PC-9 (cell line): ENCODE results near the gene FOXK1. TPM values are rescaled to one million over a fixed set of nuclear protein-coding genes. Genes with fewer than 3 reads are reported as not detected.

Source experiments
- BruUV-seq: library from RNA; stranded (reverse); fragments of 400-500 nt; replicated peaks from 2 replicates; lab custom pipeline; 2021; lab: Mats Ljungman, UMichigan
- CTCF ChIA-PET: fragments of 300-600 bp; sonication (Branson Sonifier 250); formaldehyde crosslinking; loops from one replicate; lab custom pipeline; 2022; ENCODE audit warnings: antibody characterized with exemption; lab: Charles Lee
- POLR2A ChIA-PET: fragments of 300-600 bp; sonication (Branson Sonifier 250); formaldehyde crosslinking; loops from one replicate; lab custom pipeline; 2022; ENCODE audit warnings: antibody characterized with exemption; ENCODE audit not compliant: unreplicated experiment; lab: Charles Lee
- DNase-seq, 2 experiments: peaks; one replicate each; pipeline versions ENCODE4 v3.0.0 to v3.0.0-alpha.2; 2015 to 2022; ENCODE audit warnings: mixed read lengths in 1 of 2
- H2AFZ ChIP-seq: fragments of 200-600 bp; sonication (generic); 2 replicates; pipeline ENCODE4 v1.8.1; 2017; ENCODE audit warnings: antibody characterized with exemption
- H3F3A ChIP-seq: fragments of 200-600 bp; sonication (generic); 2 replicates; pipeline ENCODE4 v1.8.1; 2017; ENCODE audit warnings: antibody characterized with exemption, mild to moderate bottlenecking, low read depth; ENCODE audit not compliant: insufficient read depth
- H3K27ac ChIP-seq: fragments of 200-600 bp; sonication (generic); 2 replicates; pipeline ENCODE4 v1.6.1; 2016; ENCODE audit warnings: mixed run types
- H3K27me3 ChIP-seq: fragments of 200-600 bp; sonication (generic); 2 replicates; pipeline ENCODE4 v1.6.1; 2016; ENCODE audit warnings: low read depth, mixed run types; ENCODE audit not compliant: insufficient read depth
- H3K36me3 ChIP-seq: fragments of 200-600 bp; sonication (generic); 2 replicates; pipeline ENCODE4 v1.6.1; 2016; ENCODE audit warnings: low read depth, mixed run types
- H3K4me1 ChIP-seq: fragments of 200-600 bp; sonication (generic); replicated peaks from 2 replicates; pipeline ENCODE4 v1.6.1; 2016; ENCODE audit warnings: mixed run types; ENCODE audit not compliant: insufficient read depth
- H3K4me2 ChIP-seq: fragments of 200-600 bp; sonication (generic); 2 replicates; pipeline ENCODE4 v1.6.1; 2017; ENCODE audit warnings: mixed run types
- H3K4me3 ChIP-seq: fragments of 200-600 bp; sonication (generic); 2 replicates; pipeline ENCODE4 v1.6.1; 2016; ENCODE audit warnings: mixed run types
- H3K79me2 ChIP-seq: fragments of 200-600 bp; sonication (generic); 2 replicates; pipeline ENCODE4 v1.6.1; 2017; ENCODE audit warnings: low read depth, mixed run types
- H3K9me2 ChIP-seq: fragments of 200-600 bp; sonication (generic); 2 replicates; pipeline ENCODE4 v1.8.1; 2017; ENCODE audit warnings: mild to moderate bottlenecking; ENCODE audit not compliant: insufficient read depth
- H3K9me3 ChIP-seq: fragments of 200-600 bp; sonication (generic); 2 replicates; pipeline ENCODE4 v1.8.1; 2016; ENCODE audit warnings: low read depth; ENCODE audit not compliant: insufficient read depth
- H4K20me1 ChIP-seq: fragments of 200-600 bp; sonication (generic); 2 replicates; pipeline ENCODE4 v1.8.1; 2017; ENCODE audit not compliant: insufficient read depth
- EZH2 ChIP-seq: fragments of 200-600 bp; sonication (generic); IDR thresholded peaks from 2 replicates; pipeline ENCODE4 v1.8.0; 2017; ENCODE audit warnings: antibody characterized with exemption, low read depth
- intact Hi-C: fragments of 100-400 bp; cut with micrococcal nuclease; formaldehyde crosslinking; loops from one replicate; pipeline ENCODE4 v1.10.0; 2022; ENCODE audit not compliant: unreplicated experiment
- total RNA-seq: library from RNA; stranded (reverse); gene quantifications from 2 replicates; pipeline ENCODE4 v1.2.3, GENCODE V29; 2021
- TF ChIP-seq, protein P1 (sequence below): fragments of 200-600 bp; sonication (generic); conservative IDR thresholded peaks from 2 replicates; pipeline ENCODE4 v1.6.1; 2017; ENCODE audit warnings: mixed run types, antibody characterized with exemption, mild to moderate bottlenecking, moderate library complexity

The FOXK1 gene
- total RNA-seq, 1 experiment from 2014 or later = 68.1 TPM

DNA sequence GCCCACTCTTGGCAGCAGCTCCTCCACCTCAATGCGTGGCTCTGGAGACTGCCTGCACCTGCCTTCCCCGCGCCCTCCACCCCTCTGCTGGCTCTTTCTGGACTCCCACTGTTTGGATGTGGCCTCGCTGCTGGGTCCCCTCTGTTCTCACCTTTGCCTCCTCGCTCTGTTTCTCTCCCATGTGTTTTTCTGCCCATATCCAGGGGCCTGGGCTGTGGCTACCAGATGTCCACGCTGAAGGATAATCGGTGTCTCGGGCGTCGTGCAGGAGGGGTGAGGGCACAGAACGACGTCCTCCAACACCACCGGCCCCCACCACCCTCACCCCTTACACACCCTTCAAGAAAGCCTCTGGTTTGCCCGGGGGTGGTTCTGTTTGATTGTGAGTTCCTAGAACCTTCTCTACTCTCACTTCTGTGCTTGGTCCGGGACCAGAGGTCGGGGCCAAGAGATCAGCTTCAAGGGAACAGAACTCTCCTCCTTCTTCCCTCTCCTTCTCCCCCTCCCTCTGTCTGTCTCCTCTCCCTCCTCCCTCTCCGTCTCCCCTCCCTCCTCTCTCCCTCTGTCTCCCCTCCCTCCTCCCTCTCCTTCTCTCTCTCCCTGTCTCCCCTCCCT, 125.0 kb downstream of the FOXK1 start:
- Histone ChIP-seq H3K27me3 (peaks cover 57% of the 10 kb centered on the region), H3K4me1 (peaks cover 7% of the 10 kb centered on the region), H3F3A (peaks cover 12% of the 10 kb centered on the region; the same call in 1 of the 2 replicates), H3K36me3 (no peaks in the 10 kb centered on the region), H4K20me1 (no peaks in the 10 kb centered on the region), H3K9me3 (no peaks in the 10 kb centered on the region), H3K9me2 (no peaks in the 10 kb centered on the region), H3K27ac (no peak overlapping the region), H3K79me2 (no peaks in the 10 kb centered on the region), H3K4me2 (no peak overlapping the region), H2AFZ (no peak overlapping the region), H3K4me3 (no peak overlapping the region)
- TF ChIP-seq, protein P1, sequence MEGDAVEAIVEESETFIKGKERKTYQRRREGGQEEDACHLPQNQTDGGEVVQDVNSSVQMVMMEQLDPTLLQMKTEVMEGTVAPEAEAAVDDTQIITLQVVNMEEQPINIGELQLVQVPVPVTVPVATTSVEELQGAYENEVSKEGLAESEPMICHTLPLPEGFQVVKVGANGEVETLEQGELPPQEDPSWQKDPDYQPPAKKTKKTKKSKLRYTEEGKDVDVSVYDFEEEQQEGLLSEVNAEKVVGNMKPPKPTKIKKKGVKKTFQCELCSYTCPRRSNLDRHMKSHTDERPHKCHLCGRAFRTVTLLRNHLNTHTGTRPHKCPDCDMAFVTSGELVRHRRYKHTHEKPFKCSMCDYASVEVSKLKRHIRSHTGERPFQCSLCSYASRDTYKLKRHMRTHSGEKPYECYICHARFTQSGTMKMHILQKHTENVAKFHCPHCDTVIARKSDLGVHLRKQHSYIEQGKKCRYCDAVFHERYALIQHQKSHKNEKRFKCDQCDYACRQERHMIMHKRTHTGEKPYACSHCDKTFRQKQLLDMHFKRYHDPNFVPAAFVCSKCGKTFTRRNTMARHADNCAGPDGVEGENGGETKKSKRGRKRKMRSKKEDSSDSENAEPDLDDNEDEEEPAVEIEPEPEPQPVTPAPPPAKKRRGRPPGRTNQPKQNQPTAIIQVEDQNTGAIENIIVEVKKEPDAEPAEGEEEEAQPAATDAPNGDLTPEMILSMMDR = no peak
- no peak for TF ChIP-seq EZH2
- ChIA-PET CTCF (interaction anchor here (0.6 kb wide), 1 partner anchor 123 kb away, joined by 3 read pairs; no protein-coding TSS in a partner anchor), POLR2A (no interaction called here)
- DNase-seq = no peak
- BruUV-seq = no TSS peak
- intact Hi-C loops = no loop called here

DNA sequence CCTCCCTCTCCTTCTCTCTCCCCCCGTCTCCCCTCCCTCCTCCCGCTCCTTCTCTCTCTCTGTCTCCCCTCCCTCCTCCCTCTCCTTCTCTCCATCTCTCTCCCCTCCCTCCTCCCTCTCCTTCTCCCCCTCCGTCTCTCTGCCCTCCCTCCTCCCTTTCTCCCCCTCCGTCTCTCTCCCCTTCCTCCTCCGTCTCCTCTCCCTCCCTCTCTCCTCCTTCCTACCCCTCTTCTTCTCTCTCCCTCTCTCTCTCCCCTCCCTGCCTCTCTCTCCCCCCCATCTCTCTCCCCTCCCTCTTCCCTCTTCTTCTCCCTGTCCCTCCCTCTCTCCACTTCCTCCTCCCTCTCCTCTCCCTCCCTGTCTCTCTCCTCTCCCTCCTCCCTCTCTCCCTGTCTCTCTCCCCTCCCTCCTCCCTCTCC, 125.5 kb downstream of the FOXK1 start:
- POLR2A ChIA-PET = interaction anchor here (0.6 kb wide), 1 partner anchor 277 kb away, joined by 8 read pairs; no protein-coding TSS in a partner anchor
- no peaks in the 10 kb centered on the region for H3K9me3 ChIP-seq
- H3K4me2 ChIP-seq = no peak overlapping the region
- H3K4me1 ChIP-seq = peaks cover 7% of the 10 kb centered on the region
- no peaks in the 10 kb centered on the region for H3K79me2 ChIP-seq
- H3K36me3 ChIP-seq = no peaks in the 10 kb centered on the region
- DNase-seq = no peak
- H3K9me2 ChIP-seq = no peaks in the 10 kb centered on the region
- TF ChIP-seq, protein P1 = no peak
- TF ChIP-seq EZH2 = no peak
- H4K20me1 ChIP-seq = no peaks in the 10 kb centered on the region
- peaks cover 60% of the 10 kb centered on the region for H3K27me3 ChIP-seq
- CTCF ChIA-PET = no interaction called here
- BruUV-seq = no TSS peak
- H2AFZ ChIP-seq = no peak overlapping the region
- intact Hi-C loops = no loop called here
- H3K27ac ChIP-seq = no peak overlapping the region
- no peak overlapping the region for H3K4me3 ChIP-seq
- H3F3A ChIP-seq = peaks cover 12% of the 10 kb centered on the region; the same call in 1 of the 2 replicates

DNA sequence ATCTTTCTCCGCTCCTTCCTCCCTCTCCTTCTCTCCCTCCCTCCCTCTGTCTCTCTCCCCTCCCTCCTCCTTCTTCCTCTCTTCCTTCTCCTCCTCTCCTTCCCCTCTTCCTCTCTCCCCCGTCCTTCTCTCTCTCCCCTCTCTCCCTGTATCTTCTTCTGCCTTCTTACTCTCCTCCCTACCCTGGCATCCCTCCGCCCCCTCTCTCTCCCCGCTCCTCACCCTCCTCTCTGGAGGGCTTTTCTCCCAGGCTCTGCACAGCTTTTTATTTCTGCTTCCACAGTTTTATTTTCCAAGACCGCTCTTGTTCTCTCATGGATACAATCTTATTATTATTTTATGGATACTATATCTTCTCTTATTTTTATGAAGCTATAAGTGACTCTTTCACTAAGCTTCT, 125.9 kb downstream of the FOXK1 start:
- H3K27me3 ChIP-seq = peaks cover 64% of the 10 kb centered on the region
- DNase-seq = no peak
- peaks cover 12% of the 10 kb centered on the region; the same call in 1 of the 2 replicates for H3F3A ChIP-seq
- no peak overlapping the region for H3K4me3 ChIP-seq
- H2AFZ ChIP-seq = no peak overlapping the region
- POLR2A ChIA-PET = interaction anchor here (0.6 kb wide), 1 partner anchor 277 kb away, joined by 8 read pairs; no protein-coding TSS in a partner anchor
- H3K9me3 ChIP-seq = no peaks in the 10 kb centered on the region
- H3K79me2 ChIP-seq = no peaks in the 10 kb centered on the region
- TF ChIP-seq, protein P1 = no peak
- no peak for TF ChIP-seq EZH2
- CTCF ChIA-PET = no interaction called here
- H3K9me2 ChIP-seq = no peaks in the 10 kb centered on the region
- no peak overlapping the region for H3K27ac ChIP-seq
- no TSS peak for BruUV-seq
- intact Hi-C loops = no loop called here
- H3K4me1 ChIP-seq = peaks cover 7% of the 10 kb centered on the region
- H3K36me3 ChIP-seq = no peaks in the 10 kb centered on the region
- no peaks in the 10 kb centered on the region for H4K20me1 ChIP-seq
- H3K4me2 ChIP-seq = no peak overlapping the region
